Loucy (cell line): Measurements from ENCODE around the gene NOTCH1.

ENCODE experiments used
- H2AFZ ChIP-seq: fragments of 200-600 bp; sonication (generic); 2 replicates; pipeline ENCODE4 v1.6.0; 2016; ENCODE audit warnings: antibody characterized with exemption, mild to moderate bottlenecking, low read length, moderate library complexity
- H3F3A ChIP-seq: fragments of 200-600 bp; 2 replicates; pipeline ENCODE4 v1.6.0; 2016; ENCODE audit warnings: antibody characterized with exemption, low read depth, mild to moderate bottlenecking
- H3K27me3 ChIP-seq: fragments of 200-600 bp; sonication (generic); 2 replicates; pipeline ENCODE4 v1.6.1; 2014; ENCODE audit warnings: low read length, mild to moderate bottlenecking; ENCODE audit not compliant: insufficient read depth, poor library complexity, severe bottlenecking
- H3K36me3 ChIP-seq: fragments of 200-600 bp; sonication (generic); 2 replicates; pipeline ENCODE4 v1.6.1; 2016; ENCODE audit warnings: low read length; ENCODE audit not compliant: insufficient read depth
- H3K4me1 ChIP-seq: fragments of 200-600 bp; sonication (generic); 2 replicates; pipeline ENCODE4 v1.5.1; 2014; ENCODE audit warnings: low read length, mild to moderate bottlenecking; ENCODE audit not compliant: insufficient read depth, poor library complexity, severe bottlenecking
- H3K4me2 ChIP-seq: fragments of 200-600 bp; sonication (generic); 2 replicates; pipeline ENCODE4 v1.6.0; 2014; ENCODE audit warnings: antibody characterized with exemption, low read length, low read depth, mild to moderate bottlenecking; ENCODE audit not compliant: poor library complexity, severe bottlenecking
- H3K4me3 ChIP-seq: fragments of 200-600 bp; sonication (generic); 2 replicates; pipeline ENCODE4 v1.5.1; 2014; ENCODE audit warnings: low read length, mild to moderate bottlenecking, mixed read lengths; ENCODE audit not compliant: poor library complexity, severe bottlenecking
- H3K79me2 ChIP-seq: fragments of 200-600 bp; sonication (generic); 2 replicates; pipeline ENCODE4 v1.6.1; 2014; ENCODE audit warnings: low read length; ENCODE audit not compliant: insufficient read depth
- H3K9ac ChIP-seq: fragments of 200-600 bp; sonication (generic); 2 replicates; pipeline ENCODE4 v1.6.0; 2014; ENCODE audit warnings: mild to moderate bottlenecking, low read depth, low read length, moderate library complexity; ENCODE audit not compliant: poor library complexity, severe bottlenecking
- H3K9me2 ChIP-seq: fragments of 200-600 bp; sonication (generic); replicated peaks from 2 replicates; pipeline ENCODE4 v1.6.1; 2016; ENCODE audit warnings: low read depth, low read length, mixed read lengths
- H3K9me3 ChIP-seq: fragments of 200-600 bp; sonication (generic); 2 replicates; pipeline ENCODE4 v1.6.1; 2014; ENCODE audit warnings: mild to moderate bottlenecking, antibody characterized with exemption, low read length, low read depth; ENCODE audit not compliant: insufficient read depth
- H4K20me1 ChIP-seq: fragments of 200-600 bp; sonication (generic); 2 replicates; pipeline ENCODE4 v1.6.0; 2014; ENCODE audit warnings: antibody characterized with exemption, low read length, mild to moderate bottlenecking; ENCODE audit not compliant: insufficient read depth, poor library complexity, severe bottlenecking
- EZH2phosphoT487 ChIP-seq: fragments of 200-600 bp; IDR thresholded peaks from 2 replicates; pipeline ENCODE4 v1.6.1; 2018; ENCODE audit warnings: antibody characterized with exemption, mild to moderate bottlenecking, moderate library complexity, borderline replicate concordance
- TF ChIP-seq, protein P1 (sequence below): fragments of 200-600 bp; sonication (generic); conservative IDR thresholded peaks from 2 replicates; pipeline ENCODE4 v1.5.1; 2014; ENCODE audit warnings: mild to moderate bottlenecking, antibody characterized with exemption, low read length

The NOTCH1 gene

DNA sequence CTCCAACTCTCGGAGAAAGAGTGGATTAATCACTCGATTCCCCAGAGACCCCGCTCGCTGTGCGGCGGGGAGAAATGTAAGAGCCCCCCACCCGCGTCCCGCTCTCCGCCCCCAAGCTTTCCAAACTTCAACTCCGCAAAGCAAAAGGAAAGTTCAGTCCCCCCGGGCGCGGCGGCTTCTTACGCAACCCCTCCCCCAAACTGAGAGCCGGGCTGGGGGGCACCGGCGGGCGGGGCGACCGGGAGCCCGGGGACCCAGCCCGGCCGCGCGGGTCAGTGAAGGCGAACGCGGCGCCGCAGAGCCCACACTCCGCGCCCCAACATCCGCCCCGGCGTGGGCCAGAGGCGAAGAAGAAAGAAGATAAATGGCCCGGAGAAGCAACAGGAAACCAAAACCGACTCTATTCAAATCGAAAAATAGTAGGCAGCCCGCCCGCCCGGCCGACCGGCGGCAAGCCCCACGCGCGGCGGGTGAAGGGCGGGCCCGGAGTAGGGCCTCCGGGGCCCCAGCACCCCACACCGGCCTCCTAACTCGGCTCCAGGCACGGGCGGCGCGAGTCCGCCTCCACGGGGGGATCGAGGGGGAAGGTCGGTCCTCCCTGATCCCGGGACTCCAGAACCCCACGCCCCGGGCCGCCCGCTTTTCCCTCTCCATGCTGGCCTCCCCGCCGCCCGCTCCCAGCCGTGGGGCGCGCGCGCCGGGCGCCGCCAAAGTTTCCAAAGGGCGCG is 720 bp downstream of the NOTCH1 start:
- Histone ChIP-seq H2AFZ (peak overlapping the region; percentile 80), H3K79me2 (peaks cover 15% of the 10 kb centered on the region), H3K4me2 (peak overlapping the region; percentile 98), H3K27me3 (no peaks in the 10 kb centered on the region), H3K4me1 (peaks cover 14% of the 10 kb centered on the region), H3K4me3 (peak overlapping the region; percentile 87), H3K9ac (peak overlapping the region; percentile 84), H4K20me1 (peaks cover 19% of the 10 kb centered on the region), H3F3A (no peaks in the 10 kb centered on the region), H3K9me2 (no peaks in the 10 kb centered on the region), H3K9me3 (no peaks in the 10 kb centered on the region), H3K36me3 (no peaks in the 10 kb centered on the region)
- TF ChIP-seq EZH2phosphoT487, result no peak
- TF ChIP-seq, protein P1, sequence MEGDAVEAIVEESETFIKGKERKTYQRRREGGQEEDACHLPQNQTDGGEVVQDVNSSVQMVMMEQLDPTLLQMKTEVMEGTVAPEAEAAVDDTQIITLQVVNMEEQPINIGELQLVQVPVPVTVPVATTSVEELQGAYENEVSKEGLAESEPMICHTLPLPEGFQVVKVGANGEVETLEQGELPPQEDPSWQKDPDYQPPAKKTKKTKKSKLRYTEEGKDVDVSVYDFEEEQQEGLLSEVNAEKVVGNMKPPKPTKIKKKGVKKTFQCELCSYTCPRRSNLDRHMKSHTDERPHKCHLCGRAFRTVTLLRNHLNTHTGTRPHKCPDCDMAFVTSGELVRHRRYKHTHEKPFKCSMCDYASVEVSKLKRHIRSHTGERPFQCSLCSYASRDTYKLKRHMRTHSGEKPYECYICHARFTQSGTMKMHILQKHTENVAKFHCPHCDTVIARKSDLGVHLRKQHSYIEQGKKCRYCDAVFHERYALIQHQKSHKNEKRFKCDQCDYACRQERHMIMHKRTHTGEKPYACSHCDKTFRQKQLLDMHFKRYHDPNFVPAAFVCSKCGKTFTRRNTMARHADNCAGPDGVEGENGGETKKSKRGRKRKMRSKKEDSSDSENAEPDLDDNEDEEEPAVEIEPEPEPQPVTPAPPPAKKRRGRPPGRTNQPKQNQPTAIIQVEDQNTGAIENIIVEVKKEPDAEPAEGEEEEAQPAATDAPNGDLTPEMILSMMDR, result no peak

DNA sequence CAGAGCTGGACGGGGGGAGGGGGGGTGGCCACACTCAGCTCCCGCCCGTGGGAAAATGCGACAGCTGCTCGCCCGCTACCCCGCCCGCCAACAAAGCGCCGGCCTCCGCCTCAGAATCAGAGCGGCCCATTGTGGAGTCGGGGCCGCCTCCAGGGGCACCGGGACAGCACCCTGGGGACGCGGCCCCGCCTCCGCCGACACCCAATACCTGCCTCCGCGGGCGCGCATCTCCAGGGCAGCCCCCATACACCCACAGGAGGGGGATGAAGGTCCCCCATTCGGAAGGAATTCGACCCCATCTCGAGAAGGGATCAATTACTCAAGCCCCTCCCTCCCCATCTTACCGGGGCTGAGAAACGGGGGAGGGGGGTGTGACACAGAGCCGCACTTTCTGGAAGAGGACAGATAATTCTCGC is 1.3 kb downstream of the NOTCH1 start:
- Histone ChIP-seq H3K79me2 (peaks cover 15% of the 10 kb centered on the region), H3K4me2 (peak overlapping the region; percentile 98), H3F3A (no peaks in the 10 kb centered on the region), H3K4me1 (peaks cover 17% of the 10 kb centered on the region), H3K4me3 (peak overlapping the region; percentile 87), H4K20me1 (peaks cover 19% of the 10 kb centered on the region), H3K9me3 (no peaks in the 10 kb centered on the region), H3K36me3 (no peaks in the 10 kb centered on the region), H2AFZ (peak overlapping the region; percentile 80; the same call in 1 of the 2 replicates), H3K9me2 (no peaks in the 10 kb centered on the region), H3K9ac (peak overlapping the region; percentile 84), H3K27me3 (no peaks in the 10 kb centered on the region)
- TF ChIP-seq, protein P1, result no peak
- no peak for TF ChIP-seq EZH2phosphoT487

DNA sequence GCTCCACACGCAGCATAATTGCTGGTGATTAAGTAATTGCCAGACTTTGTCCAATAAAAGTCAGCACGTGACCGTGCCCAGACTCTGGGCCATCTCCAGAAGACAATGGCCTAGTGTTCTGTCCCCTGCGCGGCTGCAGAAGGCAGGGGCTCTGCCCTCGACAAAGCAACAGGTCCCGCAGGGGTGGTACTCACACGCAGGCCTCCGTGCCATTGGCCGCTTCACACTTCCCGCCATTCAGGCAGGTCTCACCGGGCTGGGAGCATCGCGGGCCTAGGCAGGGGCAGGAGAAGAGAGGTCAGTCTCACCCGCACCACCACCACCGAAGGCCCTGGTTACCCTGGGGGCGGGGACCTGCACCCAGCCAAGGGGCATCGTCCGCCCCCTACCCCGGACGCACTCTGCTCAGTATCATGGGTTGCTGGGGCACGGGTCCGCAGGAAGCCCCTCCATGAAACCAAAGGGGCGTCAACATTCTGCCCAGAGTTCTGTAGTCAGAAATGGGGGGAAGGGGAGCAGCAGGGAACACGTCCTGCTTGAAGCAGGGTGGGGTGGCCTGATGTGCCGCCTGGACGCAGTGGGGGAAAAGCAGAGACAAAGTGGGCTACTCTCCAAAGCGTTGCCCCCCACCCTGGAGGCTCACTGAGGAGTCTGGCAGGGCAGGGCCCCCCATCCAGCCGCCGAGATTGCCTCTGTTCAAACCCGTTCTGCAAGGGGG is 1.9 kb downstream of the NOTCH1 start:
- H3K4me1 ChIP-seq, result peaks cover 17% of the 10 kb centered on the region
- TF ChIP-seq, protein P1, result no peak
- TF ChIP-seq EZH2phosphoT487, result no peak
- H3F3A ChIP-seq, result no peaks in the 10 kb centered on the region
- no peaks in the 10 kb centered on the region for H3K36me3 ChIP-seq
- H3K9me2 ChIP-seq, result no peaks in the 10 kb centered on the region
- H3K9me3 ChIP-seq, result no peaks in the 10 kb centered on the region
- no peaks in the 10 kb centered on the region for H3K27me3 ChIP-seq
- peaks cover 15% of the 10 kb centered on the region for H3K79me2 ChIP-seq
- no peak overlapping the region for H2AFZ ChIP-seq
- H3K4me2 ChIP-seq, result peak overlapping the region; percentile 98
- H4K20me1 ChIP-seq, result peaks cover 19% of the 10 kb centered on the region
- H3K4me3 ChIP-seq, result peak overlapping the region; percentile 87
- H3K9ac ChIP-seq, result peak overlapping the region; percentile 84
